Measurements from ENCODE around the gene BAIAP2L1. TPM values are rescaled to one million over a fixed set of nuclear protein-coding genes. Genes with fewer than 3 reads are reported as not detected.
"Not testable (repeated sequence)": the region's sequence is repeated elsewhere in the genome, so short reads cannot be mapped to it uniquely, and the experiment has no call there.

Gene BAIAP2L1
- total and polyA plus RNA-seq, 7 donors = 0.27 to 44.2 (median 3.0) TPM

DNA sequence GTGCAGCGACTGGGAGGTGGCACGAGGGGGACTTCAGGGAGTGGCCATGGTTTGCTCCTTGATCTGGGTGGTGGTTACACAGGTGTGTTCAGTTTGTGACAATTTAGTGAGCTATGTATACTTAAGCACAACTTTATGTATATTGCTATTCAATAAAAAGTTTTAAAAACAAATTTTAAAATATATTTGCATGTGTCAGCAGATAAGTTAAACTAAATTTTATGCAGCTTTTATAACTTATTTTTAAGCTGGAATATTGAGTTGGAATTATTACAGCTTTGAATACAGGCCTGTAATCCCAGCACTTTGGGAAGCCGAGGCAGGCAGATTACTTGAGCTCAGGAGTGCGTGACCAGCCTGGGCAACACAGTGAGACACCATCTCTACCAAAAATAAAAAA is 5.4 kb downstream of the BAIAP2L1 start:
- no peak overlapping the region for H3K4me3 ChIP-seq
- no peaks in the 10 kb centered on the region for H3K9me3 ChIP-seq
- peak; percentile 2 for DNase-seq
- no peak overlapping the region for H3K27ac ChIP-seq
- peaks cover 0 to 6% (median 2%) of the 10 kb centered on the region in 3 donors for H3K27me3 ChIP-seq
- TF ChIP-seq, protein P1, sequence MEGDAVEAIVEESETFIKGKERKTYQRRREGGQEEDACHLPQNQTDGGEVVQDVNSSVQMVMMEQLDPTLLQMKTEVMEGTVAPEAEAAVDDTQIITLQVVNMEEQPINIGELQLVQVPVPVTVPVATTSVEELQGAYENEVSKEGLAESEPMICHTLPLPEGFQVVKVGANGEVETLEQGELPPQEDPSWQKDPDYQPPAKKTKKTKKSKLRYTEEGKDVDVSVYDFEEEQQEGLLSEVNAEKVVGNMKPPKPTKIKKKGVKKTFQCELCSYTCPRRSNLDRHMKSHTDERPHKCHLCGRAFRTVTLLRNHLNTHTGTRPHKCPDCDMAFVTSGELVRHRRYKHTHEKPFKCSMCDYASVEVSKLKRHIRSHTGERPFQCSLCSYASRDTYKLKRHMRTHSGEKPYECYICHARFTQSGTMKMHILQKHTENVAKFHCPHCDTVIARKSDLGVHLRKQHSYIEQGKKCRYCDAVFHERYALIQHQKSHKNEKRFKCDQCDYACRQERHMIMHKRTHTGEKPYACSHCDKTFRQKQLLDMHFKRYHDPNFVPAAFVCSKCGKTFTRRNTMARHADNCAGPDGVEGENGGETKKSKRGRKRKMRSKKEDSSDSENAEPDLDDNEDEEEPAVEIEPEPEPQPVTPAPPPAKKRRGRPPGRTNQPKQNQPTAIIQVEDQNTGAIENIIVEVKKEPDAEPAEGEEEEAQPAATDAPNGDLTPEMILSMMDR (IDR thresholded peaks at IDR 0.05) = no peak
- TF ChIP-seq EP300 (IDR thresholded peaks at IDR 0.05) (no peak), POLR2A (IDR thresholded peaks at IDR 0.05) (no peak), POLR2AphosphoS5 (IDR thresholded peaks at IDR 0.05) (no peak)
- H3K36me3 ChIP-seq = no peaks in the 10 kb centered on the region
- WGBS, 2 donors = 52 to 85% methylated on average over 4 of the region's 4 CpGs
- H3K4me1 ChIP-seq = peaks cover 0 to 9% (median 4%) of the 10 kb centered on the region in 4 donors
- intact Hi-C loops (cut with DNase I) = no loop called here

DNA sequence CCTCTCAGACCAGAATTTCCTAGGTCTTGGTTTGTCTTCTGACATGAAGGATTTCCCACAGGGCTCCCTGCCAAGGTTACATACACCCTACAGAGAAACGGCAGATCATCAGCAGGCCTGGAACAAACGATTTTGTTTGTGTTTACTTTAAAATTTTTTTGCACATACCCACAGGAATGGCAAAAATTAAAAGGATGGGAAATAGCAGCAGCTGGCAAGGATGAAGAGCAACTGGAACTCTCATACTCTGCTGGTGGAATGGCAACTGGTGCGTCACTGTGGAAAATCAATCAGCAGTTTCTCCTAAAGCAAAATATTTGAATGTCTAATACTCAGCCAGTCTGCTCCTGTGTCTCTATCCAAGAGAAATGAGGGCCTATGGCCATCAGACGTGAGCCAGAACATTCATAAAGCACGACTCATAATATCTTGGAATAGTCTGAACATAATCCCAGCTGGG is 6.5 kb downstream of the BAIAP2L1 start:
- WGBS, 2 donors = 52 to 67% methylated on average over 5 of the region's 5 CpGs
- intact Hi-C loops (cut with DNase I) = no loop called here
- H3K27ac ChIP-seq = no peak overlapping the region

DNA sequence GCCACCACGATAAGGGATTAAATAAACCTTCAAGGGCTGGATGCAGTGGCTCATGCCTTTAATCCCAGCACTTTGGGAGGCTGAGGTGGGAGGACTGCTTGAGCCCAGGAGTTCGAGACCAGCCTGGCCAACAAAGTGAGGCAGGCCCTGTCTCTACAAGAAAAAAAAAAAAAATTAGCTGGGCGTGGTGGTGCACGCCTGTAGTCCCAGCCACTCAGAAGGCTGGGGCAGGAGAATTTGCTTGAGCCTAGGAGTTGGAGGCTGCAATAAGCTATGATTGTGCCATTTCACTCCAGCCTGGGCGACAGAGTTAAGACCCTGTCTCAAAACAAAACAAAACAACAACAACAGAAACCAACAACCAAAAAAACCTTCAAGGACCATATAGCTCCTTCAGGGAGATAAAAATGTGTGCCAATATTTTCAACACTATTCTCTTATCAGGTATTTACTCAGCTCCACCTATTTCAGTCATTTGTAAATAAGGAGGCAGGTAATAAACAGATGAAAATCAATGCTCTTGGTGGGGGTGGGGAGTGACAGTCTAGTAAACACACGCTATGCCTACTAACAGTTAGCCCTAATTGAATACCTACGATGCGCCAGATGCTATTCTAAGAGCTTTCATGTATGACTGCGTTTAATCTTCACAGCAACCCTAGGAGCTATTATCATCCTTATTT is 13.2 kb downstream of the BAIAP2L1 start:
- no peaks in the 10 kb centered on the region for H3K36me3 ChIP-seq
- 34 to 76% methylated on average over 9 of the region's 9 CpGs for WGBS, 2 donors
- TF ChIP-seq EP300 (IDR thresholded peaks at IDR 0.05) = no peak
- TF ChIP-seq POLR2AphosphoS5 (IDR thresholded peaks at IDR 0.05) = no peak
- TF ChIP-seq POLR2A (IDR thresholded peaks at IDR 0.05) = no peak
- TF ChIP-seq, protein P1 (IDR thresholded peaks at IDR 0.05) = no peak
- H3K27me3 ChIP-seq = peaks cover 0 to 6% (median 0%) of the 10 kb centered on the region in 3 donors
- H3K9me3 ChIP-seq = no peaks in the 10 kb centered on the region
- intact Hi-C loops (cut with DNase I) = no loop called here
- no peak overlapping the region for H3K27ac ChIP-seq
- H3K4me3 ChIP-seq = no peak overlapping the region
- DNase-seq = no peak
- no peaks in the 10 kb centered on the region for H3K4me1 ChIP-seq

More for the DNA sequence above, 6.5 kb downstream of the BAIAP2L1 start:
- Histone ChIP-seq H3K27me3 (no peaks in the 10 kb centered on the region), H3K4me1 (no peaks in the 10 kb centered on the region), H3K36me3 (no peaks in the 10 kb centered on the region), H3K4me3 (no peak overlapping the region), H3K9me3 (no peaks in the 10 kb centered on the region)
- TF ChIP-seq POLR2A (IDR thresholded peaks at IDR 0.05) = no peak
- TF ChIP-seq EP300 (IDR thresholded peaks at IDR 0.05) = no peak
- TF ChIP-seq, protein P1 (IDR thresholded peaks at IDR 0.05) = no peak
- no peak for TF ChIP-seq POLR2AphosphoS5 (IDR thresholded peaks at IDR 0.05)
- DNase-seq = peak; percentile 30

DNA sequence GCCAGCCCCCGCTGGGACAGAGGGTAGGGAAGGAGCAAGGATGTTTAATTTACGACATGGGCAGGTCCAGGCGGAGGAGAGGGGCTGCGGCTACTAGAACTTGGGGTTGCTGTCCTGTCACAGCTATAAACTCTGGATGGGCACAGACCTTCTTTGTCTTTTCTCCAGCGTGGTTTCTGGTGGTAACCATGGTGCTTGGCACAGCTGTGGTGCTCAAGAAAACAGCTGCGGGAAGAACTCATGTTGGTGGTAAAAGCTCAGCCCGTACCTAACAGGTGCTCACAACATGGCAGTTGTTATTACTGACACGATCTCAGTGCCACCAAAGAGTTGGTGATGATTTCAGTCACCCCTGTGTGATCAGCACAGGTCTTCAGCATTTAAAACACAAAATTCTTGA is 13.8 kb downstream of the BAIAP2L1 start:
- H3K4me3 ChIP-seq = no peak overlapping the region
- H3K36me3 ChIP-seq = no peaks in the 10 kb centered on the region
- H3K4me1 ChIP-seq = no peaks in the 10 kb centered on the region
- 20 to 64% methylated on average over 8 of the region's 8 CpGs for WGBS, 2 donors
- peaks cover 0 to 6% (median 0%) of the 10 kb centered on the region in 3 donors for H3K27me3 ChIP-seq
- no peak for DNase-seq
- no peak overlapping the region for H3K27ac ChIP-seq
- TF ChIP-seq, protein P1 (IDR thresholded peaks at IDR 0.05) = no peak
- TF ChIP-seq POLR2AphosphoS5 (IDR thresholded peaks at IDR 0.05) (no peak), EP300 (IDR thresholded peaks at IDR 0.05) (no peak), POLR2A (IDR thresholded peaks at IDR 0.05) (no peak)
- intact Hi-C loops (cut with DNase I) = no loop called here
- H3K9me3 ChIP-seq = no peaks in the 10 kb centered on the region

DNA sequence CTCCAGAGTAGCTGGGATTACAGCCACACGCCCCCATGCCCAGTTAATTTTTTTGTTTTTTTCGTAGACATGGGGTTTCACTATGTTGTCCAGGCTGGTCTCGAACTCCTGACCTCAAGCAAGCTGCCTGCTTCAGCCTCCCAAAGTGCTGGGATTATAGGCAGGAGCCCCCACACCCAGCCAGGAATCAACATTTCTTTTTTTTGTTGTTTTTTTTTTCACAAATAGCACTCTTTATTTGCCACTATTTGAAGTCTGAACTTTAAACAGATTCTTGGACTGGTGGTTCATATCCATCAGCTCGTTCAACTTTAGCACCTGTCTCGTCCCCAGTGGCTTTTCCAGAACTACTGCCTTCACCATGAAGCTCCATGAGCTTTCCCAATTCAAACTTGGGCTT is 15.4 kb downstream of the BAIAP2L1 start:
- WGBS, 2 donors = 77 to 95% methylated on average over 4 of the region's 5 CpGs
- DNase-seq; H3K4me3 ChIP-seq; H3K27me3 ChIP-seq; intact Hi-C loops (cut with DNase I); H3K27ac ChIP-seq; H3K9me3 ChIP-seq; H3K4me1 ChIP-seq; H3K36me3 ChIP-seq: not testable (repeated sequence)
